H1 (cell line): ENCODE results near the gene CST7. TPM values are rescaled to one million over a fixed set of nuclear protein-coding genes. Genes with fewer than 3 reads are reported as not detected.

Source experiments
- EP300 ChIP-seq, 2 experiments: IDR thresholded peaks; 1 replicate in 1 of 2; 2 replicates in 1 of 2; pipeline ENCODE4 v1.6.1; 2011 to 2012; ENCODE audit warnings: low read depth in 2 of 2, low read length in 2 of 2, mild to moderate bottlenecking in 2 of 2, borderline replicate concordance in 1 of 2, inconsistent platforms in 1 of 2, moderate library complexity in 1 of 2
- JUN ChIP-seq: IDR thresholded peaks from 2 replicates; pipeline ENCODE4 v1.6.1; 2011; ENCODE audit warnings: low read depth, mild to moderate bottlenecking, improper control_type of control experiment, low read length
- PHF8 ChIP-seq: fragments of 200-600 bp; sonication (generic); conservative IDR thresholded peaks from 2 replicates; pipeline ENCODE4 v1.7.1; 2012; ENCODE audit warnings: low read depth, mild to moderate bottlenecking, inconsistent platforms, low read length, moderate library complexity
- POLR2A ChIP-seq, 2 experiments: IDR thresholded peaks; 1 replicate in 1 of 2; 2 replicates in 1 of 2; pipeline ENCODE4 v1.6.1; 2011; ENCODE audit warnings: low read depth in 2 of 2, low read length in 2 of 2, mild to moderate bottlenecking in 2 of 2; ENCODE audit errors: control extremely low read depth in 1 of 2
- SIRT6 ChIP-seq: IDR thresholded peaks from one replicate; pipeline ENCODE4 v1.7.1; 2012; ENCODE audit warnings: low read length, inconsistent platforms
- SP2 ChIP-seq: IDR thresholded peaks from 2 replicates; pipeline ENCODE4 v1.6.1; 2012; ENCODE audit warnings: mild to moderate bottlenecking, low read length, inconsistent platforms
- TBP ChIP-seq: IDR thresholded peaks from 2 replicates; pipeline ENCODE4 v1.6.1; 2011; ENCODE audit warnings: low read depth, low read length, improper control_type of control experiment
- TCF12 ChIP-seq: IDR thresholded peaks from 2 replicates; pipeline ENCODE4 v1.6.1; 2011; ENCODE audit warnings: low read depth, mild to moderate bottlenecking, low read length
- TEAD4 ChIP-seq: IDR thresholded peaks from 2 replicates; pipeline ENCODE4 v1.6.1; 2012; ENCODE audit warnings: low read depth, low read length, inconsistent platforms, mixed read lengths
- polyA plus RNA-seq, 7 experiments: library from polyadenylated mRNA; depleted of rRNA in 3 of 7; stranded (reverse) in 5 of 7; unstranded in 2 of 7; fragments of >200 nt in 5 of 7; fragments of 200-250 nt in 2 of 7; gene quantifications; 1 replicate in 5 of 7; 2 replicates in 1 of 7; 4 replicates in 1 of 7; pipeline versions ENCODE4 v1.2.1 to v1.2.3, GENCODE V29; 2011 to 2013; ENCODE audit warnings: missing spikeins in 2 of 7, mixed read lengths in 2 of 7
- total RNA-seq: library from RNA; stranded (reverse); fragmentation: NEBNext Ultra II Directional; extraction: Animal tissue kit (Norgen Biotek cat#: 25700); gene quantifications from 2 replicates; pipeline ENCODE4 v1.2.1, GENCODE V29; 2021
- TF ChIP-seq, protein P1 (sequence below): IDR thresholded peaks from 2 replicates; pipeline ENCODE4 v1.6.1; 2011; ENCODE audit warnings: low read depth, mild to moderate bottlenecking, low read length; ENCODE audit not compliant: insufficient read depth

Gene CST7
- total and polyA plus RNA-seq, 2 of the 8 experiments (the other 6 are each of a cell fraction or from before 2014, with no cell fraction given) = not detected

DNA sequence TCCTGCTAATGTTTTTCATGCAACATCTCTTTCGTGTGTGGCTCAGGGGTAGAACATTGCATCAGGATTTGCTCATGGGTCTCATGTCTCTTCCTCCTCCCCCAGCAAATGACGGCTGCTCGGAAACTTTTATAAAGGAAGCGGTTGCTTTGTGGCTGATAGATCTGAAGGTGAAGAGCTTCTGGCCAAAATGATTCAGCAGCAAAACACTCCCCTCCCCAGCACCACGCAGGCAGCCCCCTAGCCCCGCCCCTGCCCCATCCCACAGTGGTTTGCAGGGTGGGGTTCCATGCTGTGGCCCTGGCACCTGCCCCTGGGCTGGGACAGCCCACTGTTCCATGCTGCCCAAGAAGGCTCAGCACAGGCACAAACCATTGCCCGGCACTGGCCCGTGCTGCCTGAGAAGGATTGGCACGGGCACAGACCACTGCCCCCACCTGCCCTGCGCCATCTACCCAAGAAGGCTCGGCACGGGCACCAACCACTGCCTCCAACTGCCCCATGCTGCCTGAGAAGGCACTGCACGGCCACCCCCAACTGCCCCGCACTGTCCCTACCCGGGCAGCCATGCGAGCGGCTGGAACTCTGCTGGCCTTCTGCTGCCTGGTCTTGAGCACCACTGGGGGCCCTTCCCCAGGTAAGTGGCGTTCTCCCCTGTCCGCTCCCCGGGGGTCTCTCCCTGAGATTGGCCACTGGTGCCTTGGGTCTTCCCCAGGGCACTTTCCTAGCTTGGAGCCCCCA lies at the start of gene CST7 (continued):
- TF ChIP-seq EP300 (IDR thresholded peaks at IDR 0.05; ENCODE audit: borderline replicate concordance in 1 of 2, low read depth in 2 of 2, low read length in 2 of 2) (no peak), TEAD4 (no peak), PHF8 (no peak), TBP (no peak), JUN (no peak), SP2 (no peak), POLR2A (IDR thresholded peaks at IDR 0.05; ENCODE audit: control extremely low read depth in 1 of 2, low read depth in 2 of 2, low read length in 2 of 2) (no peak), TCF12 (no peak), SIRT6 (no peak)
- TF ChIP-seq, protein P1, sequence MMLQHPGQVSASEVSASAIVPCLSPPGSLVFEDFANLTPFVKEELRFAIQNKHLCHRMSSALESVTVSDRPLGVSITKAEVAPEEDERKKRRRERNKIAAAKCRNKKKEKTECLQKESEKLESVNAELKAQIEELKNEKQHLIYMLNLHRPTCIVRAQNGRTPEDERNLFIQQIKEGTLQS = no peak
- TF ChIP-seq, all 59 proteins: peak for 0
